Measurements from ENCODE around the gene ACSM5.

Gene ACSM5

DNA sequence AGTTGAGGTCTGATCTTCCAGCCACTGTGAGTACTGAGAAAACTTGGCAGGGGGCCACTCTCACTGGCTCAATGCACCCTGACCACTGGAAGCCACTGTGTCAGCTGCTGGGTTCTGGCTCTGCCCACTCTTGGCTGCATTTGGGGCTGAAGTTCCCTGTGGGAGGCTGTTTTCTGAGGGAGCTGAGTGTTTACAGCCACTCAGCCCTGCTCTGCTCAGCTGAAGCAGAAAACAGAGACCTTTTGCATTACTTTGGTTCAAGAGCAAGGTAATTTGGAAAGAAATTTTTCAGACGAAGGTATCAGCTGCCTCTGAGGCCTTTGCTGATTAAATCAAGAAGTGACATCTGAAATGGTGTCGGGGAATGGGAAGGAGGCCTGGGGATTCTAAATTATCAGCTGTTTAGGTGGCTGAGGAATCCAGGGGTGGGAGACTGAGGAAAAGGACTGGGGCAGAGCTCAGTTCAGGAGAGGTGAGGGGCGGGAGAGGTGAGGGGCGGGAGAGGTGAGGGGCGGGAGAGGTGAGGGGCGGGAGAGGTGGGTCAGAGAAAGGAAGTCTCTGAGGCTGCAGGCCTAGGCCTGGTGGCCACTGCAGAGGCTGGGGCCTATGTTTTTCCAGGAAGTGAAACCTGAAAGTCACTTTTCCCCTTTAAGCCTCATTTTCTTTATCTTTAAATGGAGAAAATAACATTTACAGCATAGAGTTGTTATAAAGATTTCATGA, at the start of gene ACSM5:
Gene ACSM5 (plus strand): TSS at position 137 of the 723 bp plus-strand sequence. CDS start 1,951 bp downstream, outside the sequence.
- in situ Hi-C loops (cut with HindIII; ENCODE audit: low sequenced_read_pairs): no loop called here

DNA sequence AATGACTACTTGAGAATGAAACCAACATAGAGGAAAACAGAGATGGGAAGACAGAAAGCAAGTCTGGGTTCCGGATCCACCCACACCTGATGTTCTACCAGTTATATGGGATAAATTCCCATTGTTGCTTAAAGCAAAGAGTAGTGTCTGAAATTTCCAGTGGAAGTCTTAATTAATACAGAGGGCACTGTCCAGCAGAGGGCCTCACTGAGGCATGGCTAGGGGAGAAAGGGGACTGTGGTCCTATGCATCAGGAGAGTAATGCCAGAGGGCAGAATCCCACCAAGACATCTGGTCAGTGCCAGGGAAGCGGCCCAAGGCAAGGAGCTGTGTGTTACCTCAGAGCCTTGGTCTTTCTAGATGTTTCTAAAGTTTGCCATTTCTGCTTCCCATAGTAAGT, 49.3 kb upstream of the ACSM5 start:
- in situ Hi-C loops (cut with HindIII; ENCODE audit: low sequenced_read_pairs): no loop called here

DNA sequence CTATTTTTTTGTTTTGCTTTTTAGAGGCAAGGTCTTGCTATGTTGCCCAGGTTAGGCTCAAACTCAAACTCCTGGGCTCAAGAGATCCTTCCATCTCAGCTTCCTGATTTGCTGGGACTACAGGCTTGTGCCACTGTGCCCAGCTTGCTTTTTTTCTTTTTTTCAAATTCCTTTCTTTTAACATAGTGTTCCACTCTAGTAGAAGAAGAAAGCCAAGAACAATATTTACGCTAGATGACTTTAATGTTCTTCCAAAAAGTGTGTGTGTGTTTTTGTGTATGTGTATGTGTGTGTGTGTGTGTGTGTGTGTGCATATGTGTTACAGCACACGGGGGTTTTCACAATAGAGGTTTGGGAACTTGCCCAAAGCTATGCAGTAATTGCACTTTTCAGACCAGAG, 46.1 kb upstream of the ACSM5 start:
- in situ Hi-C loops (cut with HindIII; ENCODE audit: low sequenced_read_pairs): no loop called here

- in situ Hi-C loops (cut with HindIII; ENCODE audit: low sequenced_read_pairs): no loop called here
Observed at GRCh38 chr16:20364051-20364450, 45.3 kb upstream of the ACSM5 start.

DNA sequence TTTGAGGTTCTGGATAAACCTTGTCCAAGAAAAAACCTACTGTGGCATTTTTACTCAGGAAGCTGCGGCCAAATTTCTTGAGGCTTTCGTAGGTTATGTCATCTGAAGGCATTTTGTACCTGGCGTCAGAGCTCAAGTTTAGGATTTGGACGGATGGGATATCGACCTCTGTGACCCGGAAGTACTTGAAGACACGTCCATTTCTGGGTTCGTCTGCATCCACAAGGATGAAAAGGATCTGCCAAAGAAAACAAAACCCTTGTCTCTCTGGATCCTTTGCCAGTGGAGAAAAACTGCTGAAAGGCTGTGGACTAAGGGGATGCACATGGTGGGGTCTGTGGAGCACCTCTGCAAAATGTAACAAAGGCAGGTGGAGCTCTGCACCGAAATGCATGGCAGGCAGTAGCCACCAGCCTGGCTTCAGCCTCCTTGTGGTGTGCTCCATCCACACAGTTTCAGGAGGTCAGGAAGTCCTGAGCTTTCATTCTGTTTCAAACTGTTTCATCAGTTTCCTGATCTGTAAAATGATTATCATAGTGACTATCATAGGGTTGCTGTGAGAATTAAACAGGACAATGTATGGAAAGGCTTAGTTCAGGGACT, 39.8 kb upstream of the ACSM5 start:
- in situ Hi-C loops (cut with HindIII; ENCODE audit: low sequenced_read_pairs): no loop called here

DNA sequence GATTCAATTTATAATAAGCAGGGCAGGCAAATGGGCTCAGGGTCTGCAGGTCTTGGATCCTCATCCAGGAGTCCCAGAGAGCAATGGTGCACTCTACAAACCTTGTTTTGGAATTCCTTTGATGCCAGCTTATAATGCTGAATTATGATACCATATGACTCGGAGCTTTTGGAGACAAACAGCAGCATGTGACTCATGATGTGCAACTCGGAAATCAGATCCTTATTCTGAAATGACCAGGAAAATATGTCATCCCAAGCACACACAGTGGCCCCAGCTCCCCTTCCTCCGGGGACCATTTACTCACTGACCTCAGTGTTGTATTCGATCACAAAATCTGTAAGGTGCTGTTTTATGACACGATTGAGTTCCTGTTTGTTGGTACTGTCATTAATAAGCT, 36.6 kb upstream of the ACSM5 start:
- in situ Hi-C loops (cut with HindIII; ENCODE audit: low sequenced_read_pairs): no loop called here

DNA sequence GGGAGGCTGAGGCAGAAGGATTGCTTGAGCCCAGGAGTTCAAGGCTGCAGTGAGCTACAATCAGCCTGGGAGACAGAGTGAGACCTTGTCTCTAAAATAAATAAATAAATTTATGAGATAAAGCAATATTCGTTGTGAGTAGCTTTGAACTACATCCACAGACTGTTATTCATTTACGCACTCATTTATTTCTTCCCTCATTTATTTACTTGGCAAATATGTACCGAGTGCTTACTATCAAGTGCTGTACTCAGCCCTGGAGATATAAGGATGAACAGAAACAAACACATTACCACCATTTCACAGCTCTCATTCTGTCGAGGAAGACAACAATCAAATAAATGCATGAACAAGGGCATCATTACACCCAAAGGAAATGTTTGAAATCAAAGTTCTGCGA, 32.2 kb upstream of the ACSM5 start:
- in situ Hi-C loops (cut with HindIII; ENCODE audit: low sequenced_read_pairs): loop anchor here (25.0 kb wide), 1 partner anchor 465 kb away; no protein-coding TSS in a partner anchor

DNA sequence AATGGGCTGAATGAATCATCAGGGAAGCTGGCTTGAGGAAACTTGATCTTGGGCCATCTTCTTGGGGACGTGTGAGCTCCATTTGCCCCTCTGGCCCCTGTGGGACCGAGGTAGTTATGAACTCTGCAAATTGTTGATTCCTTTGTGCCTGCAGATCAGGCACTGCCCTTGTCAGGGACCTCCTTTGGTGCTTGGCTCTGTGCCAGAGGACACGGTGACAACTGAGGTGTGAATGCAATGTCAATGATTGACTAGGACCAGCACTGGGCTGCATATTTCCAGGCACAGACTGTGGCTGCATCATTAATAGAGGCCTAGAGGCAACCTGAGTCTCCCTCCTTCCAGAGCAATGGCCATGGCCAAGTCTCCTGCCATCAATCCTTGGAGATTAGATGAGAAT, 28.6 kb upstream of the ACSM5 start:
- in situ Hi-C loops (cut with HindIII; ENCODE audit: low sequenced_read_pairs): loop anchor here (25.0 kb wide), 1 partner anchor 468 kb away; no protein-coding TSS in a partner anchor

DNA sequence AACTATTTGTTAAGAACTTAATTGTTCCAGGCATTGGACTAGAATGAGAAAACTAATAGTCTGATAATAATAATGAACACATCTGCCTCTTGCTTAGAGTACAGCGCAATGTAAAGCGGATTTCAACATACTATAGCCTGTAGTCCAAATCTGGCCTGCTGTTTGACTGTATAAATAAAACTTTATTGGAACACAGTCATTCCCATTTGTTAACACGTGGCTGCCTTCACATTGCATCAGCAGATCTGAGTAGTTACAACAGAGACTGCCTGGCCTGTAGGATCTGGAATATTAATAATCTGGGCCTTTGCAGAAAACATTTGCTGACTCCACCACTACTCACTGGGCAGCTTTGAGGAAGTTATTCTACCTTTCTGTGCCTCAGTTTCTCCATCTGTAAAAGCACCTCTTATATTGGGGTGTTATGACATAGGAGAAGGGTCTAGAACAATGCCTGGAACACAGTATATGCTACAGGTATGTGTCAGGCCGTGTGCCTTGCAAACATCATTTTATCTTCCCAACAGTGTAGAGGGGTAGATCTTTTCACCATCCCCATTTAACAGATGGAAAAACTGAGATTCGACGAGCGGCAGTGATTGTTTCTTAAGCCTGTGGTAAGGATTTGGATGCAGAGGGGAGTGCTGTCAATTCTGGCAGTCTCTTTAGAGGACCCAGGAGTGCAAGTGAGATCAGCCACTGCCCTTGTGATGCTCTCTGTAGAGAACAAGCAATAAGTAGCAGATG, 27.0 kb upstream of the ACSM5 start:
- in situ Hi-C loops (cut with HindIII; ENCODE audit: low sequenced_read_pairs): loop anchor here (25.0 kb wide), 1 partner anchor 470 kb away; no protein-coding TSS in a partner anchor

- in situ Hi-C loops (cut with HindIII; ENCODE audit: low sequenced_read_pairs): loop anchor here (25.0 kb wide), 1 partner anchor 471 kb away; no protein-coding TSS in a partner anchor
Observed at GRCh38 chr16:20383106-20384029, 26.0 kb upstream of the ACSM5 start.

GRCh38 chr16:20385844-20386832, 23.2 kb upstream of the ACSM5 start:
- in situ Hi-C loops (cut with HindIII; ENCODE audit: low sequenced_read_pairs): loop anchor here (25.0 kb wide), 1 partner anchor 474 kb away; no protein-coding TSS in a partner anchor

- in situ Hi-C loops (cut with HindIII; ENCODE audit: low sequenced_read_pairs): loop anchor here (25.0 kb wide), 1 partner anchor 476 kb away; no protein-coding TSS in a partner anchor
Observed at GRCh38 chr16:20387978-20388377, 21.4 kb upstream of the ACSM5 start.

- in situ Hi-C loops (cut with HindIII; ENCODE audit: low sequenced_read_pairs): loop anchor here (25.0 kb wide), 1 partner anchor 477 kb away; no protein-coding TSS in a partner anchor
Observed at GRCh38 chr16:20388854-20389253, 20.5 kb upstream of the ACSM5 start.

GRCh38 chr16:20391045-20391444, 18.3 kb upstream of the ACSM5 start:
- in situ Hi-C loops (cut with HindIII; ENCODE audit: low sequenced_read_pairs): loop anchor here (25.0 kb wide), 1 partner anchor 479 kb away; no protein-coding TSS in a partner anchor

GRCh38 chr16:20393801-20394577, 15.3 kb upstream of the ACSM5 start:
- in situ Hi-C loops (cut with HindIII; ENCODE audit: low sequenced_read_pairs): loop anchor here (25.0 kb wide), 1 partner anchor 482 kb away; no protein-coding TSS in a partner anchor

- in situ Hi-C loops (cut with HindIII; ENCODE audit: low sequenced_read_pairs): loop anchor here (25.0 kb wide), 1 partner anchor 484 kb away; no protein-coding TSS in a partner anchor
Observed at GRCh38 chr16:20395946-20396345, 13.4 kb upstream of the ACSM5 start.

DNA sequence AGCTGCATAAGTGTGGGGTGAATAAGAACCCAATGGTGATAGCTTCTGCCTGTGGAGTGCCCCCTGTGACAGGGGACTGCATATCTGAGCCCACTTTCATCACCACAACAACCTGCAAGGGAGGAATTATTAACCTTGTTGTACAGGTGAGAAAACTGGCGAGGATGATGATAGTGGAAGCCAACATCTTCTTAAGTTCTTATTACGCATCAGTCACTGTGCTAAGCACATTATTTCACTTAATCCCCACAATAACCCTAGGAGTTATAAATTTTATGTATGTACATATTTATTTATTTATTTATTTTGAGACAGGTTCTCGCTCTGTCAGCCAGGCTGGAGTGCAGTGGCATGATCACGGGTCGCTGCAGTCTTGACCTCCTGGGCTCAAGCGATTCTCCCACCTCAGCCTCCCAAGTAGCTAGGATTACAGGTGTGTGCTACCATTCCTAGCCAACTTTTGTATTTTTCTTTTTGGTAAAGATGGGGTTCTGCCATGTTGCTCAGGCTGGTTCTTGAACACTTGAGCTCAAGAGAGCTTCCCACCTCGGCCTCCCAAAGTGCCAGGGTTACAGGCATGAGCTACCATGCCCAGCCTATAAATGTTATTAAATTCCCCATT, 12.4 kb upstream of the ACSM5 start:
- in situ Hi-C loops (cut with HindIII; ENCODE audit: low sequenced_read_pairs): loop anchor here (25.0 kb wide), 1 partner anchor 485 kb away; no protein-coding TSS in a partner anchor

Data from endothelial cell of hepatic sinusoid (primary cell).